NCI-H460 (cell line): ENCODE data around the gene ZNF583. TPM values are rescaled to one million over a fixed set of nuclear protein-coding genes. Genes with fewer than 3 reads are reported as not detected.

Experiments used
- DNase-seq: peaks from one replicate; pipeline ENCODE4 v3.0.0-alpha.2; 2016; ENCODE audit warnings: low read depth; ENCODE audit errors: extremely low read depth
- polyA plus RNA-seq: library from polyadenylated mRNA; depleted of rRNA; stranded (reverse); fragments of >200 nt; gene quantifications from 2 replicates; pipeline ENCODE4 v1.2.3, GENCODE V29; 2014; cell fraction: nucleus; rRNA removed
- total RNA-seq: library from RNA; depleted of rRNA; stranded (reverse); fragments of >200 nt; shearing (Covaris generic); gene quantifications from 2 replicates; pipeline ENCODE4 v1.2.3, GENCODE V29; 2014; rRNA removed

ZNF583 gene
- 4.6 and 6.4 TPM in 2 replicates for total RNA-seq
- 2.0 and 2.9 TPM in 2 replicates for polyA plus RNA-seq

DNA sequence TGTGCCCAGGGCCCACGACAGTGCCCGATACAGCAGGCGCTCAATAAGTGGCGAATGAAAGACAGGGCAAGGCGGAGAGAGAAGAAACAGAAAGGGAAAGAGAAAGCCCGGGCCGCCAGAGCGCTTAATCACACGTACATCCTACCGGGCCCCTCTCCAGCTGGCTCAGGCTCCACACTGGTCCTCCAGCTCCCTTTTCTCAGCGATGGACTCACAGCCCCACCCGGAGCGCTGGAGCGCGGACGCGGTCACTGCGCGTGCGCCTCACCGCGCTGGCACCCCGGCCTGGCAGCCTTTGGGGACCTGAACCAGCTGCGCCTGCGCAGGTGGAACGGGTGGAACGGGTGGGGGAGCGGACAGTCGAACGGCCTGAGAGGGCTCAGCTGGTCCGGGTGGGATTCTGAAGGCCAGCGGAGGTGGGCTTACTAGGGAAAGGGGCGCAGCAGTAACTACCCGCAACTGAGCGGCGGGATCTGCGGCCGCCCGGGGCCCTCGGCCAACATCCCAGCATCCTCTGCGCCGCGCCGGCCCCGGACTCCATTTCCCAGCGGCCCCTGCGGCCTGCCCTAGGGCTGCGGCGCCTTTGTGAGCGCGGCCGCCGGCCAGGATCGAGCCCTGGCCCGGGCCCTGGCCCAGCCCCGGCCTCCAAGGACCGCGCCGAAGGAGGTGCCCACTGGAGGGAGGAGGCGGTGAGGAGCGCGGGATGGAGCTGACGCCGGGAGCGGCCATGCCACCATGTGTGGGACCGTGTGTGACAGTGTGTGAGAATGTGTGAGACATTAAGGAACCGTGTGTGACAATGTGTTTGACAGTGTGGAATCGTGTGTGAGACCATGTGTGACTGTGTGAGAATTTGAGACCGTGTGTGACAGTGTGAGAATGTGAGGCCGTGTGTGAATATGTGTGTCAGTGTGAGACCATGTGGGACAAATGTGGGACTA, at the start of gene ZNF583:
TSS of gene ZNF583 (plus strand) at position 569 of the 941 bp plus-strand sequence. CDS start 2,783 bp downstream, outside the sequence.
- DNase-seq: peak; percentile 82

DNA sequence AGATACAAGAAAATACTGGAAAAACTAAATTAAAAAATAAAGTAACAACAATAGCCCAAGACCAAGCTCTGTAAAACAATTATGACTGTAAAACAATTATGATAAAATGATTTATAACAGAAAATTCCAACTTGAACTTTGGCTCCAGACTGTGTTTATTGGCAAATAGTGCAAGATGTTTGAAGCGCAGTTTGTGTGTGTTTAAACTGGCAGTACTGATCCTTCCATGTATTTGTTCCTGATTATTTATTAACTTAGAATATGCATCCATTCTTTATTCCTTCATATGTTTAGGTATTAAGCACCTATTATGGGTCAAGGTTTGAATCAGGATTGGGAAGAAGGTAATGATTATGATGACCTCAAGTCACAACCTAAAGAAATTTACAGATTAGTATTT, 48.6 kb upstream of the ZNF583 start:
- DNase-seq: no peak

DNA sequence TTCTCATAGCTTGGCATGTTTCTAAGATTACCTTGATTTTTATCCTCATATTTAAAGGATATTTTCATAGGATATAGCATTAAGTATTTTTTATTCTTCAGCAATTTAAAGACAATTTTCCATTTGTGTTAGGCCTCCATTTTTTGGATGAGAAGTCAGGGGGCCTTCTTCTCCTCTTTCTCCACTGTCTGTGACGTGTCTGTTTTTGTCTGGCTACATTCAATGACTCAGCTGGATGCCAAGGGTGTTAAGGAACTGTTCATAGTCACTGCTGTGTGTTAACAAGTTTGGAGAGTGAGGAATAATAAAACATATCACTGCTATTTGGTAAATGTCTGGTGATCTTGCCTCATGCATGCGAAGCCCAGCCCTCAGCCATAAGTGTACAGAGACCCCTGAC, 47.2 kb upstream of the ZNF583 start:
- DNase-seq: no peak

DNA sequence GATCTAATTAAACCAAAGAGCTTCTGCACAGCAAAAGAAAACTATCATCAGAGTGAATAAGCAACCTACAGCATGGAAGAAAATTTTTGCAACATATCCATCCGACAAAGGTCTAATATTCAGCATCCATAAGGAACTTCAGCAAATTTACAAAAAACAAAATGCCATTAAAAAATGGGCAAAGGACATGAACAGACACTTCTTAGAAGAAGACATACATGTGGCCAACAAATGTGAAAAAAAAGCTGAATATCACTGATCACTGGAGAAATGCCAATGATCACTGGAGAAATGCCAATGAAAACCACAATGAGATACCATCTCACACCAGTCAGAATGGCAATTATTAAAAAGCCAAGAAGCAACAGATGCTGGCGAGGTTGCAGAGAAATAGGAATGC, 43.3 kb upstream of the ZNF583 start:
- DNase-seq: no peak

DNA sequence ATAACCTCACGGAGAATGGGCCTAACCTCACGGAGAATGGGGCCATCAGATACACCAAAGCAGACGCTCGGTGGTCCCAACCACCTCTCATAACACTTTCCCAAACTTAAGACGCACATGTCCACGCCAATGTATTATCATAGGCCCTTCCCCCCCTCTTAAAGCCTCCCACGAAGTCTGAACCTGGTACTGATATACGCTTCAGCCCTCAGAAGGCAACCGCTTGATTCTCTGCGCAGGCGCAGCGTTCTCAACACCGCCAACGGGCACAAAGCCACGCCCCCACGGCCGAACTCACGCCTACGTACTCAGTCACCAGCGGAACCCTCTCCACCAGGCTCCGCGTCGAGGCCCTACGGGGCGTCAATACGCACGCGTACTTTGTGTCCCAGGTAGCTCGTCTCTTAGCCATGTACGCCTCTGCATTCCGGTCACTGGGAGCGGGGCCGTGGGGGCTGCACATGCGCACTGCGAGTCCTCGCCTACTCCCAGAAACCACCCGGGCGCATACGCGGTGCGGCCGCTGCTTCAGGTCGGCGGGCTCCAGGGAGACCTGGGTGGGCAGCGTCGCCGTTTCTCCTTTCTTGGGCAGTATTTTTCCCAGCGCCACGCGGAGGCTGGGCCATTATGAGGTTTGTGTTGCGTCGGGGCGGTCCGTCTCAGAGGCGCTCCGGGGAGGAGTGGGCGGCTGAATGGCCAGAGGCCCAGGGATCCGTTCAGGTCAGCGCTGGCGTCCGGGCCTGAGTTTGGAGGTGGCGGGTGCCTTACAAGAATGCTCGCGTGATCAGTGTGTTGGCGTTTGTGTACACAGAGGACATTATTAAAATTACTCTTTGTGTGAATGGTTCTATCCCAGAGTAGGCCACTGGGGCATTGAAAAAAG, 36.1 kb upstream of the ZNF583 start:
- no peak for DNase-seq

DNA sequence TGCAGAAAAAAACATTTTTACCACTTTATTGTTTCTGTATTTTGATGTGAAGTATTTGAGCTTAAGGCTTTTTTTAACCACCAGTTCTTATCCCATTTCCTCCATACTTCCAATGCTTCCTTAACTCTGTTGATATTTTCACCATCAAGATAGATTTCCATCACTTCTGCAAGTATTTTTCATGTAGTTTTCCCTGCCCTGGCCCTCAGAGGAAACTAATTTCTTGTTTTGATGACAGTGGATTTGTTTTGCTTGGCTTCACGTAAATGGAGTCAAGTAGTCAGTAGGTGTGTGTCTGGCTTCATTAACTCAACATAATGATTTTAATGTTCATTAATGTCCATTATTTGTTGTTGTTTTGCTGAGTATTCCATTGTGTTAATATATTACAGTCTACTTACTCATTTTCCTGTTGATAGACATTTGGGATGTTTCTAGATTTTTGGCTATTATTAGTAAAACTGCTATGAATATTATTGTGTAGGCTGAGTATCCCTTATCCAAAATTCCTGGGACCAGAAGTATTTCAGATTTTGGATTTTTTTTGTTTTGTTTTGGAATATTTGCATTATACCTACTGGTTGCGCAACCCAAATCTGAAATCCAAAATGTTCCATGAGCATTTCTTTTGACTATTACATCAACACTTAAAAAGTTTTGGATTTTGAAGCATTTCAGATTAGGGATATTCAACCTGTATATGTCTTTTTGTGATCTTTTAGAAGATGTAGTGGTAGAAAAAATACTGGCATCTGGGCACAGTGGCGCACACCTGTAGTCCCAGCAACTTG, 34.1 kb upstream of the ZNF583 start:
- no peak for DNase-seq

DNA sequence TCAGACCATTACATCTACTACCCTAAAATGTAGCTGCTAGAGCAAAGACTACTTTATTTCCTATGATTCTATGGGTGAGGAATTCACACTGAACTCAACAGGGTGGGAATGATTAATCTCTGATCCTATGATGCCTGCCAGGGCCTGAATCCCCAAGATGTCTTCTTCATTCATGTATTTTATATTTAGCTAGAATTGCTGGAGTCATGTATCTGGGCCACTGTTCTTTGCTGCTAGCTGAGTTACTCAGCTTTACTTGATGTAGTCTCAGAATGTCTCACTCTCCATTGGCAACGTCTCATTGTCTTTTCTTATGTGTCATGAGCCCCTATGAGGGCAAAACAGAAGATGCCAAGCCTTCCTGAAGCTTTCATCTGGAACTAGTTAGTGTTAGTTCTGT, 31.9 kb upstream of the ZNF583 start:
- no peak for DNase-seq

DNA sequence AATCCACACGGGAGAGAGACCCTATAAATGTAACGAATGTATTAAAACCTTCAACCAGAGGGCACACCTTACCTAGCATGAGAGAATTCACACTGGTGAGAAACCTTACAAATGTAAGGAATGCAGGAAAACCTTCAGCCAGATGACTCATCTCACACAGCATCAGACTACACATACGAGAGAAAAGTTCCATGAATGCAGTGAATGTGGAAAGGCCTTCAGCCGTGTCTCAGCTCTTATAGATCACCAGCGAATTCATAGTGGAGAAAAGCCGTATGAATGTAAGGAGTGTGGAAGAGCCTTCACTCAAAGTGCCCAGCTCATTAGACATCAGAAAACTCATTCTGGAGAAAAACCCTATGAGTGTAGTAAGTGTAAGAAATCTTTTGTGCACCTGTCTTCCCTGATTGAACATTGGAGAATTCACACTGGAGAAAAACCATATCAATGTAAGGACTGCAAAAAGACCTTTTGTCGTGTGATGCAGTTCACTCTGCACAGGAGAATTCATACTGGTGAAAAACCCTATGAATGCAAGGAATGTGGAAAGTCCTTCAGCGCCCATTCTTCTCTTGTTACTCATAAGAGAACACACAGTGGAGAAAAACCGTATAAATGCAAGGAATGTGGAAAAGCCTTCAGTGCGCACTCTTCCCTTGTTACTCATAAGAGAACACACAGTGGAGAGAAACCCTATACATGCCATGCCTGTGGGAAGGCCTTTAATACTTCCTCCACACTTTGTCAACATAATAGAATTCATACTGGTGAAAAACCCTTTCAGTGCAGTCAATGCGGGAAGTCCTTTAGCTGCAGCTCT, 26.8 kb upstream of the ZNF583 start:
- DNase-seq: no peak

DNA sequence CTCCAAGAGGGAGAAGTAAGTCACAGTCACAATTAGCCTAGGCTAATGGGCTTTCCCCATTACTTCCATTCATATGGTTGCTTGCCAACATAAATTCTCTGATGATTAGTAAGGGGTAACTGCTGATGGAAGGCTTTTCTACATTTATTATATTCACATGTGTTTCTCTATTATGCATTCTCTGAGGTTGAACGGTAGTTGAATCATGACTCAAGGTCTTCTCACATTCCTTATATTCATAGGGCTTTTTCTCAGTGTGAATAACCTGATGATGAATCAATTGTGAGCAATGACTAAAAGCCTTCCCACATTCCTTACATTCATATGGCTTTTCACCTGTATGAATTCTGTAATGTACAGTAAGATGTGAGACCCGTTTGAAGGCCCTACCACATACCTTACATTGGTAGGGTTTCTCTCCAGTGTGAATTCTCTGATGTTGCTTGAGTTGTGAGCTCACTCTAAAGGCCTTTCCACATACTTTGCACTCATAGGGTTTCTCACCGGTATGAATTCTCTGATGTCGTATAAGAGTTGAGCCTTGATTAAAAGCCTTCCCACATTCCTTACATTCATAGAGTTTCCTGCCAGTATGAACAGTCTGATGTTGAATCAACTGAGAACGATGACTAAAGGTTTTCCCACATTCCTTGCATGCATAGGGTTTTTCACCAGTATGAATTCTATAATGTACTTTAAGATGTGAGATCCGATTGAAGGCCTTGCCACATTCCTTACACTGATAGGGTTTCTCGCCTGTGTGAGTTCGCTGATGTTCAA, 20.1 kb upstream of the ZNF583 start:
- DNase-seq: no peak

DNA sequence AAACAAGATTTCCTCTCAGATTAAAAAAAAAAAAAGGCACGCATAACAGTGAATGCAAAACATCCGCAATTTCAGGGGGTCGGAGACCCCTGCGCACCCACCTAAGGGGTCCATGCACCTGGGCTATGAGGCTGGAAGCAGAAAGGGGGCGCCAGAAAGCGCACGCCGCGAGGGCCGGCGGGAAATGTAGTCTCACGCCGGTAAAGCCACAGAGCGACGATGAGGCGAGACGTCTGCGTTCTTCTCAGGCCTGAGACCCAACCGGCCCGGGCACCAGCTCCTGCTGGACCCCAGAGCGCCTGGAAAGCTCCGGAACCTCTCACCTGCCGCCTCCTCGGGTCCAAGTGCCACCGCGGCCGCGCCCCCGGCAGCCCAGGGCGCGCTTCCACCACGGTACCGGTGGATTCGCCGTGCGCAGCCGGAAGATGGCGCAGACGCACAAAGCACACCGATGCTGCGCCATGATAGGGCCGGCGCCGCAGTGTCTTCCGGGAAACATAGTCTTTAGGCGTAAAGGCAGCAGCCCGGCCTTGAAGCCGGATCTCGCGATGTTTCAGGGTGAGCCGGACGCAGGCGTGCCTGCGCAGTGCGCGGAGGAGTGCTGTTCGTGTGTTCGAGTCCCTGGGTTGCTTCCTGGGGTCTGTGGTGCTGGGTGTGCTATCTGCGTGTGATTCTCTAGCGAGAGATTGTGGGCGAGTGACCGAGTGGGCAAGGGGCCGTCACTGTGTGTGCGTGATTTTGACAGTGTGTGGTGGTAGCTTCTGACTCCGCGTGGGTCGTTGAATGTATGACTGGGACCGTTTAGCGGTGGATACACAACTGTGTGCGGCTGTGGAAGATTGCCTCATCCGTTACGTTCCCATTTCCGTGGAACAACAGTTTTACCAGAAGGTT, 10.8 kb upstream of the ZNF583 start, which contains the start of gene ZNF582:
TSS of gene ZNF582 (minus strand) at position 416 of the 894 bp plus-strand sequence. CDS start 1,782 bp downstream, outside the sequence.
- peak; percentile 71 for DNase-seq

DNA sequence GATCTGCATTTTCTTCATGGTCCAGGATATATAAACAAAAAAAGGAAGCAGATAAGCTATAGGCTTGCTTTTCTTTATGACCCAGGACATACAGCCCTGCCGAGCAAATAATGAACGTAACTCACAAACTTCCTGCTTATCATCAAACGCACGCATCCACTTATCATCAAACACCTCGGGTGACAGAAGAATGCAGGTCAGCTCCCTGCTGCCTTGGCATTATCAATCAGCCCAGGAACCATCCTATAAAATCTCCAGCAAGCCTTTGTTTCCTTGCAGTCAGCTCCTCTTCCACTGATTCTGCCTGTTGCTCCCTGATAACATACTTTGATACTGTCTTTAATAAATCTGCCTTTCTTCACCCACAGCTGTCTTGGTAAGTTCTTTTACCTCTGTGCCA, 5.3 kb upstream of the ZNF583 start:
- DNase-seq: no peak

DNA sequence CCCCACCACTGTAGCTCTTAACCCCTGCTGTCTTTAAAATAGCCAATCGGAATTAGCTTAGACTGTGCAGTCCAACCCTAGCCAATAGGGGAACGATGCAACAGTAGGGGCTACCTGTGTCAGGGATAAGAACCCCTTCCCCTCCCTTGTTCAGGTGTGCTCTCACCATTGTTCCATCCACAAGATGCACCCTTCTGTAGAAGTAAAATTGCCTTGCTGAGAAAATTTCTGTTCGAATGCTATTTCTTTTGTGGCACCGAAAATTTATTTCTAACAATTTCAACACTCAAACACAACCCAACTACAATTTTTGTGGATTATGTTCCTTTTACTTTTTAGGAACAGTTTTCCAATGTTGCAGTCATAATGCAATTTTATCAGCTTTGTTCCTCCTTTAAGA, 3.6 kb upstream of the ZNF583 start:
- DNase-seq: no peak

DNA sequence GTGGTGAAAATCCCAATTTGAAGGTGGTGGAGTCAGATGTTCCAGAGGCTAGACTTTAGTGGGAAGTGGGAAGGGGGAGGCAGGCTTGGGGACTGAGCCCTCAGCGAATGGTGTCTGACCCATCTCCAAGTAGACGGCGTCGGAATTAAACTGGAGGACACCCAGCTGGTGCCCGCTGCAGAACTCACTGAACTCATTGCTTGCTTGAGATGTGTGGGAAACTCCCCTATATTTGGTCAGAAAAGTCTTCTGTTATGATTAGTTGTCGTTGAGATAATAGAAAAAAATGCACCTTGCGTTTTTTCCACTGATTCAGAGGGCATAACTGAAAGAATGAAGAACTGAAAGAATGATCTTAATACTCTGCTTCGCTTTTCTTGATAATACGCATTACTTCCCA, 871 bp upstream of the ZNF583 start:
- DNase-seq: no peak

DNA sequence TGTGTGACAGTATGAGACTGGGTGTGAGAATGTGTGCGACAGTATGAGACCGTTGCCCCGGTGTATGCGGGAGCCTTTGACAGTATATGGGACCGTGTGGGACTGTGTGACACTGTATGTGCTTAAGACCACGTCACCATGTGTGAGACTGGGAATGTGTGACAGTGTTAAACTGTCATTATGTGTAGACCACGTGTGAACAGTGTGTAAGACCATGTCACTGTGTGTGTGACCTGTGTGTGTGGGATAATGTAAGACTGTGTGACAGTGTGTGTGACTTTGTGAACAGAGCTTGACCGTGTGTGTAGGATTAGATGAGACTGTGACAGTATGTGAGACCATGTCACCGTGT, 549 bp downstream of the ZNF583 start:
- DNase-seq: no peak

DNA sequence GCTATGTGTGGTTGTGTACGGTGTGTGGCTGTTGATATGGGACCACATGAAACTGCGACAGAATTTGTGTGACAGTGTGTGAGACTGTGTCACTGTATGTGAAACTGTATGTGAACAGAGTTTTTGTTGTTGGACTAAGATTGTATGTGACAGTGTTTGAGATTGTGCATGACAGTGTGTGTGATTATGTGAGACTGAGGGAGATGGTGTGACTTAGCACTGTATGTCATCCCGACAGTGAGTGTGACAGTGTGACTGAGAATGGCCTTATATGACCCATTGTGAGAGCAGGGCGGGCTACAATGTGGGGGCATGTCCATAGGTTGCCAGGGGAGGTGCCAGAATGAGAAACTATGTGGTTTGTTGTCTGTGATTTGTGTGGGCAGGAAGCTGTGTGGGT, 930 bp downstream of the ZNF583 start:
- DNase-seq: no peak

DNA sequence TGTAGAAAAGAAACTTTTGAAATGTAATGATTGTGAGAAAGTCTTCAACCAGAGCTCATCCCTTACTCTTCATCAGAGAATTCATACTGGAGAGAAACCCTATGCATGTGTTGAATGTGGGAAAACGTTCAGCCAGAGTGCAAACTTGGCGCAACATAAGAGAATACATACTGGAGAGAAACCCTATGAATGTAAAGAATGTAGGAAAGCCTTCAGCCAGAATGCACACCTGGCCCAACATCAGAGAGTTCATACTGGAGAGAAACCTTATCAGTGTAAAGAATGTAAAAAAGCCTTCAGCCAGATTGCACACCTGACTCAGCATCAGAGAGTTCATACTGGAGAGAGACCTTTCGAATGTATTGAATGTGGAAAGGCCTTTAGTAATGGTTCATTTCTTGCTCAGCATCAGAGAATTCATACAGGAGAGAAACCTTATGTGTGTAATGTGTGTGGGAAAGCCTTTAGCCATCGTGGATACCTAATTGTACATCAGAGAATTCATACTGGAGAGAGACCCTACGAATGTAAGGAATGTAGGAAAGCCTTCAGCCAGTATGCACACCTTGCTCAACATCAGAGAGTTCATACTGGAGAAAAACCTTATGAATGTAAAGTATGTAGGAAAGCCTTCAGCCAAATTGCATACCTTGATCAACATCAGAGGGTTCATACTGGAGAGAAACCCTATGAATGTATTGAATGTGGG, 19.3 kb downstream of the ZNF583 start:
- DNase-seq: no peak

DNA sequence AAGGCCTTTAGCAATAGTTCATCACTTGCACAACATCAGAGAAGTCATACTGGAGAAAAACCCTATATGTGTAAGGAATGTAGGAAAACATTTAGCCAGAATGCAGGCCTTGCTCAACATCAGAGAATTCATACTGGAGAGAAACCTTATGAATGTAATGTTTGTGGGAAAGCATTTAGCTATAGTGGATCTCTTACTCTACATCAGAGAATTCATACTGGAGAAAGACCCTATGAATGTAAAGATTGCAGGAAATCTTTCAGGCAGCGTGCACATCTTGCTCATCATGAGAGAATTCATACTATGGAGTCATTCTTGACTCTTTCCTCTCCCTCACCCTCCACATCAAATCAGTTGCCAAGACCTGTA, 19.8 kb downstream of the ZNF583 start:
- no peak for DNase-seq
